ENCODE measurements around the gene JPH2. TPM values are rescaled to one million over a fixed set of nuclear protein-coding genes. Genes with fewer than 3 reads are reported as not detected.

Gene JPH2
- total RNA-seq, 1 donor from 2014 or later, result 151 TPM

DNA sequence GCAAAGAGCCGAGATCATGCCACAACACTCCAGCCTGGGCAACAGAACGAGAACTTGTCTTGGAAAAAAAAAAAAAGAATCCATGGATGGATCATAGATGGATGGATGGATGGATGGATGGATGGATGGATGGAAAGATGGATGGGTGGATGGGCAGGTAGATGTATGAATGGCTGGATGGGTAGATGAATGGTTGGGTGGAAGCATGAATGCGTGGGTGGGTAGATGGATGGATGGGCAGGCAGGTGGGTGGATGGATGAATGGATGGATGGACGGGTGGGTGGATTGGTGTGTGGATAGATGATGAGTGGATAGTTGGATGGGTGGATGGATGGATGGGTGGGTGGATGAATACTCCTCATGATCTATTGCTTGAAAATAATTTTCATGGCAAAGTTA, 1.4 kb downstream of the JPH2 start:
- Histone ChIP-seq H3K4me3 (peak overlapping the region; percentile 72), H3K36me3 (no peaks in the 10 kb centered on the region), H3K27me3 (ENCODE audit: low read depth) (peaks cover 3% of the 10 kb centered on the region), H3K27ac (replicated peaks) (peak overlapping the region; percentile 94), H3K9me3 (replicated peaks) (no peaks in the 10 kb centered on the region), H3K4me1 (peaks cover 68% of the 10 kb centered on the region)
- intact Hi-C loops (cut with micrococcal nuclease), result loop anchor here (5.0 kb wide), 1 partner anchor 68 kb away; no protein-coding TSS in a partner anchor
- no peak for DNase-seq
- TF ChIP-seq, protein P1, sequence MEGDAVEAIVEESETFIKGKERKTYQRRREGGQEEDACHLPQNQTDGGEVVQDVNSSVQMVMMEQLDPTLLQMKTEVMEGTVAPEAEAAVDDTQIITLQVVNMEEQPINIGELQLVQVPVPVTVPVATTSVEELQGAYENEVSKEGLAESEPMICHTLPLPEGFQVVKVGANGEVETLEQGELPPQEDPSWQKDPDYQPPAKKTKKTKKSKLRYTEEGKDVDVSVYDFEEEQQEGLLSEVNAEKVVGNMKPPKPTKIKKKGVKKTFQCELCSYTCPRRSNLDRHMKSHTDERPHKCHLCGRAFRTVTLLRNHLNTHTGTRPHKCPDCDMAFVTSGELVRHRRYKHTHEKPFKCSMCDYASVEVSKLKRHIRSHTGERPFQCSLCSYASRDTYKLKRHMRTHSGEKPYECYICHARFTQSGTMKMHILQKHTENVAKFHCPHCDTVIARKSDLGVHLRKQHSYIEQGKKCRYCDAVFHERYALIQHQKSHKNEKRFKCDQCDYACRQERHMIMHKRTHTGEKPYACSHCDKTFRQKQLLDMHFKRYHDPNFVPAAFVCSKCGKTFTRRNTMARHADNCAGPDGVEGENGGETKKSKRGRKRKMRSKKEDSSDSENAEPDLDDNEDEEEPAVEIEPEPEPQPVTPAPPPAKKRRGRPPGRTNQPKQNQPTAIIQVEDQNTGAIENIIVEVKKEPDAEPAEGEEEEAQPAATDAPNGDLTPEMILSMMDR (IDR thresholded peaks at IDR 0.05; ENCODE audit: borderline replicate concordance), result no peak

DNA sequence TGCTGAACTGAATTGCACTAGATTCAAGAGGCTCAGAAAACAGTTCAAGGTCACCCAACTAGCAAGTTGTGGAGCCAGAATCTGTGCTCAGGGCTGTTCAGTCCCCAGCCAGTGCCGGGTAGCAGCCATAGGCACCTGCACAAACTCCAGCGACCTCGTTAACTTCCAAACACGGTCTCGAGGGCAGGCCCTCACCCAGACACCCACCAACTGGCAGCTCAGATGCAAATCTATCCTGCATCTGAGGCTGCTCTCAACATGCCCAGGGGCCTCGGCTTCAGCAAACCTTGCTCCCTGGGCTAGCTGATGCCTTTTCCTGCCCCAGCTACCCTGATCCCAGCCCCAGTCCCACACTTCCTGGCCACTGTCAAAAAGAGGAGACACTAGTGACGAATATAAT, 3.7 kb downstream of the JPH2 start:
- TF ChIP-seq, protein P1 (IDR thresholded peaks at IDR 0.05; ENCODE audit: borderline replicate concordance), result no peak
- no peaks in the 10 kb centered on the region for H3K36me3 ChIP-seq
- H3K27ac ChIP-seq (replicated peaks), result peak overlapping the region; percentile 94
- H3K27me3 ChIP-seq (ENCODE audit: low read depth), result peaks cover 3% of the 10 kb centered on the region
- no peak for DNase-seq
- H3K4me1 ChIP-seq, result peaks cover 63% of the 10 kb centered on the region
- H3K9me3 ChIP-seq (replicated peaks), result no peaks in the 10 kb centered on the region
- intact Hi-C loops (cut with micrococcal nuclease), result no loop called here
- peak overlapping the region; percentile 72 for H3K4me3 ChIP-seq

DNA sequence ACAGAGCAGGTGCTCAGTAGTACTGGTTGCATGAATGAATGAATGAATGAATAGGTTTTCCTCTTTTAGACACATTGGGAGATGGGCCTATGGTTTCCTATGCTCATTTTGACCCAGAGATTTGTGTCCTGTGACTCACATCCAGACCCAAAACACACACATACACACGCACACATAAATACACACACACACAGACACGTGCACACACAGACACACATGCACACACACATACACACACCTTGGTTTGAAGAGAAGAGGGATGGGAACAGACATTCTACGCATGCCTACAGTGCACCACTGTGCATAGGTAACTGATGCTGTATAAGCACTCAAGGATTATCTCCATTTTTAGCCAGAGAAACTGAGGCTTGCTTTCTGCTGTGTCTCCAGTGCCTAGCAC, 4.1 kb downstream of the JPH2 start:
- TF ChIP-seq, protein P1 (IDR thresholded peaks at IDR 0.05; ENCODE audit: borderline replicate concordance), result no peak
- peaks cover 3% of the 10 kb centered on the region for H3K27me3 ChIP-seq (ENCODE audit: low read depth)
- H3K4me1 ChIP-seq, result peaks cover 62% of the 10 kb centered on the region
- H3K9me3 ChIP-seq (replicated peaks), result no peaks in the 10 kb centered on the region
- peak overlapping the region; percentile 72 for H3K4me3 ChIP-seq
- intact Hi-C loops (cut with micrococcal nuclease), result no loop called here
- H3K36me3 ChIP-seq, result no peaks in the 10 kb centered on the region
- H3K27ac ChIP-seq (replicated peaks), result peak overlapping the region; percentile 94
- no peak for DNase-seq

DNA sequence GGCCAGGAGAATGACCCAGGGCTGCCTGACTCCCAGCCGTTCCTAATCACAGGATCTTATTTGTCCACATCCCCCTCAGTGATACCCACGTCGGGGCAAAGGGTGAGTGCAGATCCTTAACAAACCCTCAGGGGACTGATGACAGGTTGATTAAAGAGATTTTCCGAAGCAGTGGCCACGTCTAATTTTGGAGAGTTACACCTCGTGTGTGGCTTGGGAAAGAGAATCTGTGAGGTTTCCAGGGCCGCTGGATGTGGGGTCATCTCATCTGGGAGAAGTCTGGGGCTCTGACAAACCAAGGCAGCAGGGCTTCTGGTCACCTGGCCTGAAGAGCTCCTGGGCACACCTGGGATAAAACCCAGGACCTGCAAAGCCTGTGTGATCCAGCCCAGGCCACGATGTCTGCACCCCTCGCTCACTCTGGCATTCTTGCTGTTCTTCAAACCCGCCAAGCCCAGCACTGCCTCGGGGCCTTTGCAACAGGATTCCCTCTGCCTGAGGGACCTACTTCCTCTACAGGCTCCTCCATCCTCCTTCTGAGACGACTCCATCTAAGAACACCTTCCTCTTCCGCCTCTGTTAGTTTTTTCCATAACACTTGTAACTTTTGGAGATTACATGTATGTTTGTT, 4.7 kb downstream of the JPH2 start:
- Histone ChIP-seq H3K27me3 (ENCODE audit: low read depth) (peaks cover 3% of the 10 kb centered on the region), H3K27ac (replicated peaks) (peak overlapping the region; percentile 94), H3K4me1 (peaks cover 62% of the 10 kb centered on the region), H3K9me3 (replicated peaks) (no peaks in the 10 kb centered on the region), H3K36me3 (no peaks in the 10 kb centered on the region), H3K4me3 (peak overlapping the region; percentile 72)
- TF ChIP-seq, protein P1 (IDR thresholded peaks at IDR 0.05; ENCODE audit: borderline replicate concordance), result no peak
- no peak for DNase-seq
- intact Hi-C loops (cut with micrococcal nuclease), result no loop called here

DNA sequence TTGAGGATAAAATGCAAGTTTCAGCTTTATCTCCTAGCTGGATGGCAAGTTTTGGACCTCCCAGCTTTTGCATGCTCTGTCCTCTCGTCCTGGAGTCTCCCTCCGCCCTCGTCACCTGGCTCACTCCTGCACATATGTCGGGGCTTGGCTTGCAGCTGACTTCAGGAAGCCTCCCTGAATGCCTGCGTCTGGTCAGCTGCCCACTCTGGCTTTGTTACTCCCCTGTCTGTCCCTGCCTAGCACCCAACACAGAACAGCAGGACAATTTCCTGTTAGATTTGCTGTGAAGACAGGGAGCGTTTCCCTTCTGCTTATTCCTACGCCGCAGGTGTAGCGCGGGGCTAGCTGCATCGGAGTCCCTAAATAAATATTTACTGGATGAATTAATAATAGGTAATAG, 5.4 kb downstream of the JPH2 start:
- peaks cover 62% of the 10 kb centered on the region for H3K4me1 ChIP-seq
- intact Hi-C loops (cut with micrococcal nuclease), result no loop called here
- H3K27ac ChIP-seq (replicated peaks), result peak overlapping the region; percentile 94
- H3K4me3 ChIP-seq, result peak overlapping the region; percentile 72
- no peaks in the 10 kb centered on the region for H3K9me3 ChIP-seq (replicated peaks)
- H3K27me3 ChIP-seq (ENCODE audit: low read depth), result peaks cover 3% of the 10 kb centered on the region
- TF ChIP-seq, protein P1 (IDR thresholded peaks at IDR 0.05; ENCODE audit: borderline replicate concordance), result no peak
- H3K36me3 ChIP-seq, result no peaks in the 10 kb centered on the region
- DNase-seq, result peak; percentile 43
